GM19372 (cell line): ENCODE results near the gene WAPL.
"Not testable (repeated sequence)": the region's sequence is repeated elsewhere in the genome, so short reads cannot be mapped to it uniquely, and the experiment has no call there.

Experiments
- ATAC-seq: cut with Tn5 transposase; IDR thresholded peaks from one replicate; pipeline ENCODE4 v1.9.1; 2021; ENCODE audit warnings: mild to moderate bottlenecking, low read depth, moderate library complexity; ENCODE audit not compliant: unreplicated experiment

WAPL gene

GRCh38 chr10:86391986-86392722 is 129.4 kb downstream of the WAPL start:
- ATAC-seq, result no peak

GRCh38 chr10:86391236-86391840 is 130.3 kb downstream of the WAPL start:
- no peak for ATAC-seq

GRCh38 chr10:86390337-86391120 is 131.1 kb downstream of the WAPL start:
- ATAC-seq, result no peak

- ATAC-seq, result peak; percentile 64
These were observed 132.0 kb downstream of the WAPL start for GRCh38 chr10:86389441-86390193.

GRCh38 chr10:86389109-86389440 is 132.5 kb downstream of the WAPL start:
- not testable (repeated sequence) for ATAC-seq

GRCh38 chr10:86388119-86388704 is 133.4 kb downstream of the WAPL start:
- ATAC-seq, result no peak

GRCh38 chr10:86387178-86387794 is 134.3 kb downstream of the WAPL start:
- no peak for ATAC-seq

- no peak for ATAC-seq
These were observed 135.8 kb downstream of the WAPL start for GRCh38 chr10:86385806-86386205.
